Loucy (cell line): Measurements from ENCODE around the gene HEMGN.
"Not testable (repeated sequence)": the region's sequence is repeated elsewhere in the genome, so short reads cannot be mapped to it uniquely, and the experiment has no call there.

Source experiments
- H2AFZ ChIP-seq: fragments of 200-600 bp; sonication (generic); 2 replicates; pipeline ENCODE4 v1.6.0; 2016; ENCODE audit warnings: antibody characterized with exemption, mild to moderate bottlenecking, low read length, moderate library complexity
- H3F3A ChIP-seq: fragments of 200-600 bp; 2 replicates; pipeline ENCODE4 v1.6.0; 2016; ENCODE audit warnings: antibody characterized with exemption, low read depth, mild to moderate bottlenecking
- H3K27me3 ChIP-seq: fragments of 200-600 bp; sonication (generic); 2 replicates; pipeline ENCODE4 v1.6.1; 2014; ENCODE audit warnings: low read length, mild to moderate bottlenecking; ENCODE audit not compliant: insufficient read depth, poor library complexity, severe bottlenecking
- H3K36me3 ChIP-seq: fragments of 200-600 bp; sonication (generic); 2 replicates; pipeline ENCODE4 v1.6.1; 2016; ENCODE audit warnings: low read length; ENCODE audit not compliant: insufficient read depth
- H3K4me1 ChIP-seq: fragments of 200-600 bp; sonication (generic); 2 replicates; pipeline ENCODE4 v1.5.1; 2014; ENCODE audit warnings: low read length, mild to moderate bottlenecking; ENCODE audit not compliant: insufficient read depth, poor library complexity, severe bottlenecking
- H3K4me2 ChIP-seq: fragments of 200-600 bp; sonication (generic); 2 replicates; pipeline ENCODE4 v1.6.0; 2014; ENCODE audit warnings: antibody characterized with exemption, low read length, low read depth, mild to moderate bottlenecking; ENCODE audit not compliant: poor library complexity, severe bottlenecking
- H3K4me3 ChIP-seq: fragments of 200-600 bp; sonication (generic); 2 replicates; pipeline ENCODE4 v1.5.1; 2014; ENCODE audit warnings: low read length, mild to moderate bottlenecking, mixed read lengths; ENCODE audit not compliant: poor library complexity, severe bottlenecking
- H3K79me2 ChIP-seq: fragments of 200-600 bp; sonication (generic); 2 replicates; pipeline ENCODE4 v1.6.1; 2014; ENCODE audit warnings: low read length; ENCODE audit not compliant: insufficient read depth
- H3K9ac ChIP-seq: fragments of 200-600 bp; sonication (generic); 2 replicates; pipeline ENCODE4 v1.6.0; 2014; ENCODE audit warnings: mild to moderate bottlenecking, low read depth, low read length, moderate library complexity; ENCODE audit not compliant: poor library complexity, severe bottlenecking
- H3K9me2 ChIP-seq: fragments of 200-600 bp; sonication (generic); replicated peaks from 2 replicates; pipeline ENCODE4 v1.6.1; 2016; ENCODE audit warnings: low read depth, low read length, mixed read lengths
- H3K9me3 ChIP-seq: fragments of 200-600 bp; sonication (generic); 2 replicates; pipeline ENCODE4 v1.6.1; 2014; ENCODE audit warnings: mild to moderate bottlenecking, antibody characterized with exemption, low read length, low read depth; ENCODE audit not compliant: insufficient read depth
- H4K20me1 ChIP-seq: fragments of 200-600 bp; sonication (generic); 2 replicates; pipeline ENCODE4 v1.6.0; 2014; ENCODE audit warnings: antibody characterized with exemption, low read length, mild to moderate bottlenecking; ENCODE audit not compliant: insufficient read depth, poor library complexity, severe bottlenecking
- CTCF ChIP-seq: fragments of 200-600 bp; sonication (generic); conservative IDR thresholded peaks from 2 replicates; pipeline ENCODE4 v1.5.1; 2014; ENCODE audit warnings: mild to moderate bottlenecking, antibody characterized with exemption, low read length
- EZH2phosphoT487 ChIP-seq: fragments of 200-600 bp; IDR thresholded peaks from 2 replicates; pipeline ENCODE4 v1.6.1; 2018; ENCODE audit warnings: antibody characterized with exemption, mild to moderate bottlenecking, moderate library complexity, borderline replicate concordance

The HEMGN gene

GRCh38 chr9:97956331-97956730 is 18.4 kb upstream of the HEMGN start:
- no peaks in the 10 kb centered on the region for H3K27me3 ChIP-seq
- H2AFZ ChIP-seq = no peak overlapping the region
- no peaks in the 10 kb centered on the region for H3K79me2 ChIP-seq
- no peaks in the 10 kb centered on the region for H3K9me3 ChIP-seq
- no peaks in the 10 kb centered on the region for H4K20me1 ChIP-seq
- no peaks in the 10 kb centered on the region for H3K9me2 ChIP-seq
- H3K4me3 ChIP-seq = no peak overlapping the region
- no peak overlapping the region for H3K4me2 ChIP-seq
- no peaks in the 10 kb centered on the region for H3F3A ChIP-seq
- H3K4me1 ChIP-seq = peaks cover 28% of the 10 kb centered on the region
- no peak overlapping the region for H3K9ac ChIP-seq
- TF ChIP-seq EZH2phosphoT487 (no peak), CTCF (no peak)
- no peaks in the 10 kb centered on the region for H3K36me3 ChIP-seq

GRCh38 chr9:97954550-97954989 is 16.6 kb upstream of the HEMGN start:
- Histone ChIP-seq H3K4me2 (peak overlapping the region; percentile 18), H2AFZ (peak overlapping the region; percentile 66)

GRCh38 chr9:97950873-97951272 is 12.9 kb upstream of the HEMGN start:
- H3K9me2 ChIP-seq, H3K4me2 ChIP-seq, H3K9ac ChIP-seq, H3K4me3 ChIP-seq, H3K79me2 ChIP-seq, H3F3A ChIP-seq, H2AFZ ChIP-seq, H3K9me3 ChIP-seq, H4K20me1 ChIP-seq, H3K36me3 ChIP-seq, H3K27me3 ChIP-seq: not testable (repeated sequence)
- peaks cover 12% of the 10 kb centered on the region for H3K4me1 ChIP-seq

More at GRCh38 chr9:97954550-97954989, 16.6 kb upstream of the HEMGN start:
- H3K9ac ChIP-seq = peak overlapping the region; percentile 24
- peaks cover 23% of the 10 kb centered on the region for H3K4me1 ChIP-seq
- no peak overlapping the region for H3K4me3 ChIP-seq
- no peaks in the 10 kb centered on the region for H3K9me2 ChIP-seq
- TF ChIP-seq CTCF = peak; percentile 87
- no peak for TF ChIP-seq EZH2phosphoT487
- no peaks in the 10 kb centered on the region for H3K36me3 ChIP-seq
- no peaks in the 10 kb centered on the region for H3K9me3 ChIP-seq
- H3K79me2 ChIP-seq = no peaks in the 10 kb centered on the region
- H4K20me1 ChIP-seq = no peaks in the 10 kb centered on the region
- H3F3A ChIP-seq = no peaks in the 10 kb centered on the region
- no peaks in the 10 kb centered on the region for H3K27me3 ChIP-seq

- H4K20me1 ChIP-seq, H3K9ac ChIP-seq, H3K27me3 ChIP-seq, H3F3A ChIP-seq, H3K9me3 ChIP-seq, H2AFZ ChIP-seq, H3K4me3 ChIP-seq, H3K79me2 ChIP-seq, H3K4me2 ChIP-seq, H3K36me3 ChIP-seq, H3K9me2 ChIP-seq: not testable (repeated sequence)
- peaks cover 20% of the 10 kb centered on the region for H3K4me1 ChIP-seq
Measured at GRCh38 chr9:97947094-97947493, 9.1 kb upstream of the HEMGN start.

- H3K9me2 ChIP-seq, H4K20me1 ChIP-seq, H2AFZ ChIP-seq, H3K27me3 ChIP-seq, H3K9me3 ChIP-seq, H3K36me3 ChIP-seq, H3K4me3 ChIP-seq, H3F3A ChIP-seq, H3K79me2 ChIP-seq, H3K4me2 ChIP-seq, H3K9ac ChIP-seq: not testable (repeated sequence)
- peaks cover 36% of the 10 kb centered on the region for H3K4me1 ChIP-seq
Measured at GRCh38 chr9:97945470-97945869, 7.5 kb upstream of the HEMGN start.
